Activated CD4-positive, alpha-beta T cell treated with anti-CD3 and anti-CD28 coated beads, Interleukin-2, amount 50 U/mL, for 16 hours (primary cell): ENCODE results near the gene APOL4.

Experiments used
- DNase-seq: peaks from one replicate; pipeline ENCODE4 v3.0.0-alpha.2; 2020

The APOL4 gene

GRCh38 chr22:36151006-36151595 lies 50.5 kb downstream of the APOL4 start:
- no peak for DNase-seq

- DNase-seq, result no peak
Observed at GRCh38 chr22:36149441-36149840, 52.2 kb downstream of the APOL4 start.

- no peak for DNase-seq
Observed at GRCh38 chr22:36148411-36148810, 53.2 kb downstream of the APOL4 start.

- no peak for DNase-seq
Observed at GRCh38 chr22:36147196-36147791, 54.3 kb downstream of the APOL4 start.

- DNase-seq, result no peak
Observed at GRCh38 chr22:36145881-36146280, 55.7 kb downstream of the APOL4 start.

- DNase-seq, result peak; percentile 27
Observed at GRCh38 chr22:36144886-36145541, 56.6 kb downstream of the APOL4 start.

- DNase-seq, result no peak
Observed at GRCh38 chr22:36143956-36144355, 57.7 kb downstream of the APOL4 start.

- DNase-seq, result no peak
Observed at GRCh38 chr22:36143066-36143815, 58.4 kb downstream of the APOL4 start.

- no peak for DNase-seq
Observed at GRCh38 chr22:36141481-36141880, 60.1 kb downstream of the APOL4 start.
